ENCODE results near the gene LTA4H. TPM values are rescaled to one million over a fixed set of nuclear protein-coding genes. Genes with fewer than 3 reads are reported as not detected.

Gene LTA4H
- total and polyA plus RNA-seq, 4 donors: 45.5 to 66.8 (median 54.4) TPM

DNA sequence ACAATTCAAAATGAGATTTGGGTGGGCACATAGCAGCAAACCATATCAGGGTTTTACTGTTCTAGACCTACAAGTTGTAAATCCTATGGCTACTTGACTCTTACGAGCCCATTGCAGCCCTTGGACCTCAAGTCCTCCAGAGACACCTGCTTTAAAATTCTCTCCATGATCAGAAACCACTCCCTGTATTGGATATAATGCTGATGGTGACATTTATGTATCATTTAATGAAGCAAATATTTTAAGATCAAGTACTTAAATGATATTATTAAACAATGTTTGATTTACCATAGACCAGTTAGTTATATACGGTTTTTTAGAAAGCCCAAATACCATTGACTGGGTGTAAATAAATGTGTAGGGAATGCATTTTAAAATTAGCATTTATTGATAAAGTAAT, 68.1 kb downstream of the LTA4H start:
- 96 to 97% methylated on average over 2 of the region's 2 CpGs for WGBS, 2 donors
- no peak overlapping the region for H3K4me3 ChIP-seq (ENCODE audit: low read length in 2 of 2)
- ATAC-seq (ENCODE audit: low FRiP score) (no peak), DNase-seq (no peak)
- no peaks in the 10 kb centered on the region for H3K27me3 ChIP-seq (ENCODE audit: control insufficient read depth in 1 of 2, insufficient read depth in 2 of 2, low read length in 1 of 2)
- no peaks in the 10 kb centered on the region for H3K9me3 ChIP-seq (ENCODE audit: control insufficient read depth, low read length)
- H3K4me1 ChIP-seq (ENCODE audit: control insufficient read depth in 1 of 2, insufficient read depth in 2 of 2, low read length in 2 of 2): no peaks in the 10 kb centered on the region
- H3K27ac ChIP-seq (ENCODE audit: low read depth in 1 of 2, low read length in 2 of 2): no peak overlapping the region
- H3K36me3 ChIP-seq (ENCODE audit: control insufficient read depth in 1 of 2, insufficient read depth in 2 of 2, low read length in 1 of 2): no peaks in the 10 kb centered on the region
- intact Hi-C loops (cut with DNase I): no loop called here

GRCh38 chr12:95966287-95966870, 69.0 kb downstream of the LTA4H start:
- H3K27me3 ChIP-seq (ENCODE audit: control insufficient read depth in 1 of 2, insufficient read depth in 2 of 2, low read length in 1 of 2): no peaks in the 10 kb centered on the region
- no peaks in the 10 kb centered on the region for H3K36me3 ChIP-seq (ENCODE audit: control insufficient read depth in 1 of 2, insufficient read depth in 2 of 2, low read length in 1 of 2)
- no peaks in the 10 kb centered on the region for H3K4me1 ChIP-seq (ENCODE audit: control insufficient read depth in 1 of 2, insufficient read depth in 2 of 2, low read length in 2 of 2)
- ATAC-seq (ENCODE audit: low FRiP score) (no peak), DNase-seq (no peak)
- no peaks in the 10 kb centered on the region for H3K9me3 ChIP-seq (ENCODE audit: control insufficient read depth, low read length)
- H3K27ac ChIP-seq (ENCODE audit: low read depth in 1 of 2, low read length in 2 of 2): no peak overlapping the region
- intact Hi-C loops (cut with DNase I): no loop called here
- 62 to 68% methylated on average over 7 of the region's 7 CpGs for WGBS, 2 donors
- H3K4me3 ChIP-seq (ENCODE audit: low read length in 2 of 2): no peak overlapping the region

DNA sequence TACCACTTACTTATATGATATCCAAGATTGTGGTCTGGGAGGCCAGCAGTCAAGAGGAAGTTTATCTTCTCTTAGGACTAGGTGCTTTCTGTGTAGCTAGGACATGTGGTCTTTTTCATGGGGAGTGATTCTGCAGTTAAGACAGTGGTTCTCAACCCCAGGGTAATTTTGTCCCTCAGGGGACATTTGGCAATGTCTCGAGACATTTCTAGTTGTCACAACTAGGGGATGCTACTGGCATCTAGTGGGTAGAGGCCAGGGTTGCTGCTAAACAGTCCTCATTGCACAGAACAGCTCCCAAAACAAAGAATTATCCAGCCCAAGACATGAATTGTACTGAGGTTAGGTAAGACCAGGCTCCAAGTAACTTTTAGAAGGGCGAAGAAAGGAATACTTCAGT, 72.3 kb downstream of the LTA4H start:
- WGBS, 2 donors: 75 to 91% methylated on average over 2 of the region's 2 CpGs
- Histone ChIP-seq H3K27me3 (ENCODE audit: control insufficient read depth in 1 of 2, insufficient read depth in 2 of 2, low read length in 1 of 2) (no peaks in the 10 kb centered on the region), H3K9me3 (ENCODE audit: control insufficient read depth, low read length) (no peaks in the 10 kb centered on the region), H3K4me3 (ENCODE audit: low read length in 2 of 2) (no peak overlapping the region), H3K27ac (ENCODE audit: low read depth in 1 of 2, low read length in 2 of 2) (no peak overlapping the region), H3K36me3 (ENCODE audit: control insufficient read depth in 1 of 2, insufficient read depth in 2 of 2, low read length in 1 of 2) (no peaks in the 10 kb centered on the region), H3K4me1 (ENCODE audit: control insufficient read depth in 1 of 2, insufficient read depth in 2 of 2, low read length in 2 of 2) (no peaks in the 10 kb centered on the region)
- no peak for DNase-seq
- ATAC-seq (ENCODE audit: low FRiP score): no peak
- intact Hi-C loops (cut with DNase I): no loop called here

GRCh38 chr12:95962222-95962621, 73.2 kb downstream of the LTA4H start:
- Histone ChIP-seq H3K27ac (ENCODE audit: low read depth in 1 of 2, low read length in 2 of 2) (no peak overlapping the region), H3K36me3 (ENCODE audit: control insufficient read depth in 1 of 2, insufficient read depth in 2 of 2, low read length in 1 of 2) (no peaks in the 10 kb centered on the region), H3K27me3 (ENCODE audit: control insufficient read depth in 1 of 2, insufficient read depth in 2 of 2, low read length in 1 of 2) (no peaks in the 10 kb centered on the region), H3K4me3 (ENCODE audit: low read length in 2 of 2) (no peak overlapping the region), H3K4me1 (ENCODE audit: control insufficient read depth in 1 of 2, insufficient read depth in 2 of 2, low read length in 2 of 2) (no peaks in the 10 kb centered on the region), H3K9me3 (ENCODE audit: control insufficient read depth, low read length) (no peaks in the 10 kb centered on the region)
- intact Hi-C loops (cut with DNase I): no loop called here
- no peak for DNase-seq
- no peak for ATAC-seq (ENCODE audit: low FRiP score)
- 59 to 63% methylated on average over 7 of the region's 7 CpGs for WGBS, 2 donors

DNA sequence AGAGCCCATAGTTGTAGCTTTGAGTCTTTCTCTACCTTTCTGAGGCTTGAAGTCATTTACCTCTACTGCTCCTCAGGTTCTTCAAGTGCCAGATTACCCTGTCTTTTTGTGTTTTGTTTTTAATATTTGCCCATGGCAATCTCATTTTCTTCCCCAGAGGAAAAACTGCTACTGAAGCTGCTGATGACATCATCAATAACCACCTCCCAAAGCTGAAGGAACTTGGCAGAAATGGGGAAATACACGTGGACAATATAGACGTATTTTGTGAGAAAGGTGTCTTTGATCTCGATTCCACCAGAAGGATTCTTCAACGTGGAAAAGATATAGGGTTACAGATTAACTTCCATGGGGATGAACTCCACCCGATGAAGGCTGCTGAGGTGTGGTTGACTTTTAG, 75.1 kb downstream of the LTA4H start:
- H3K36me3 ChIP-seq (ENCODE audit: control insufficient read depth in 1 of 2, insufficient read depth in 2 of 2, low read length in 1 of 2): no peaks in the 10 kb centered on the region
- no peak for ATAC-seq (ENCODE audit: low FRiP score)
- H3K4me3 ChIP-seq (ENCODE audit: low read length in 2 of 2): no peak overlapping the region

GRCh38 chr12:95959107-95959506, 76.3 kb downstream of the LTA4H start:
- DNase-seq (no peak), ATAC-seq (ENCODE audit: low FRiP score) (no peak)
- Histone ChIP-seq H3K9me3 (ENCODE audit: control insufficient read depth, low read length) (no peaks in the 10 kb centered on the region), H3K4me1 (ENCODE audit: control insufficient read depth in 1 of 2, insufficient read depth in 2 of 2, low read length in 2 of 2) (no peaks in the 10 kb centered on the region), H3K36me3 (ENCODE audit: control insufficient read depth in 1 of 2, insufficient read depth in 2 of 2, low read length in 1 of 2) (no peaks in the 10 kb centered on the region), H3K27me3 (ENCODE audit: control insufficient read depth in 1 of 2, insufficient read depth in 2 of 2, low read length in 1 of 2) (no peaks in the 10 kb centered on the region), H3K4me3 (ENCODE audit: low read length in 2 of 2) (no peak overlapping the region), H3K27ac (ENCODE audit: low read depth in 1 of 2, low read length in 2 of 2) (no peak overlapping the region)
- intact Hi-C loops (cut with DNase I): no loop called here
- WGBS, 2 donors: 13 to 18% methylated on average over 1 of the region's 1 CpG

More for the DNA sequence above, 75.1 kb downstream of the LTA4H start:
- DNase-seq: no peak
- WGBS, 2 donors: 68 to 72% methylated on average over 5 of the region's 5 CpGs
- Histone ChIP-seq H3K9me3 (ENCODE audit: control insufficient read depth, low read length) (no peaks in the 10 kb centered on the region), H3K27ac (ENCODE audit: low read depth in 1 of 2, low read length in 2 of 2) (no peak overlapping the region), H3K4me1 (ENCODE audit: control insufficient read depth in 1 of 2, insufficient read depth in 2 of 2, low read length in 2 of 2) (no peaks in the 10 kb centered on the region), H3K27me3 (ENCODE audit: control insufficient read depth in 1 of 2, insufficient read depth in 2 of 2, low read length in 1 of 2) (no peaks in the 10 kb centered on the region)
- intact Hi-C loops (cut with DNase I): no loop called here

GRCh38 chr12:95956557-95957145, 78.7 kb downstream of the LTA4H start:
- 56% methylated on average over 27 of the region's 27 CpGs for WGBS, 2 donors
- Histone ChIP-seq H3K4me3 (ENCODE audit: low read length in 2 of 2) (no peak overlapping the region), H3K9me3 (ENCODE audit: control insufficient read depth, low read length) (no peaks in the 10 kb centered on the region)

DNA sequence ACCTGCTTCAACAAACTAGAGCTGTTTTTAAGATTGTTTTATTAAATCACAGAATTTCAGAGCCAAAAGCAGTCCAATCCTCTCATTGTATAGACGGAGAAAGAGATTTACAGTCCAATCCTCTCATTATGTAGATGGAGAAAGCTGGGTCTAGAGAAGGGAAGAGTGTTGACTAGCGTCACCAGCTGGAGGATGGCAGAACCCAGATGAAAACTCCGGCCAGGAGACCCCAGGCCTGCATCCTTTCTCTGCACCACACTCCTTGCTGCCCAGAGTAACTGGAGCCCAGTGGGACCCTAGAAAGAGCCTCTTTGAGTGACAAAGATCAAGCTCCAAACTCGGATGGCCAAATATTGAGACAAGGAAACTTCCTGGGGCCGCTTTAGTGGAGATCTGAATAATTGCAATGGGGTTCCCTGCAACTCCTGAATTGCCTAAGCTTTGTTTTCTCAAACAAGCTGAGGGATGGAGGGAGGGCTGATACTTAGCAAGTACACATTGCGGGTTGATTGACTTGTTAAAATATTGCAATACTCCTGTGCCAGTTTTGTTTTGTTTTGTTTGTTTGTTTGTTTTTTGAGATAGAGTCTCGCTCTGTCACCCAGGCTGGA, 79.7 kb downstream of the LTA4H start:
- H3K4me1 ChIP-seq (ENCODE audit: control insufficient read depth in 1 of 2, insufficient read depth in 2 of 2, low read length in 2 of 2): no peaks in the 10 kb centered on the region
- DNase-seq (no peak), ATAC-seq (ENCODE audit: low FRiP score) (no peak)
- intact Hi-C loops (cut with DNase I): no loop called here
- no peak overlapping the region for H3K27ac ChIP-seq (ENCODE audit: low read depth in 1 of 2, low read length in 2 of 2)
- H3K9me3 ChIP-seq (ENCODE audit: control insufficient read depth, low read length): no peaks in the 10 kb centered on the region
- no peaks in the 10 kb centered on the region for H3K27me3 ChIP-seq (ENCODE audit: control insufficient read depth in 1 of 2, insufficient read depth in 2 of 2, low read length in 1 of 2)
- WGBS, 2 donors: 78 to 84% methylated on average over 7 of the region's 7 CpGs
- H3K4me3 ChIP-seq (ENCODE audit: low read length in 2 of 2): no peak overlapping the region
- H3K36me3 ChIP-seq (ENCODE audit: control insufficient read depth in 1 of 2, insufficient read depth in 2 of 2, low read length in 1 of 2): no peaks in the 10 kb centered on the region

More at GRCh38 chr12:95956557-95957145, 78.7 kb downstream of the LTA4H start:
- Histone ChIP-seq H3K27ac (ENCODE audit: low read depth in 1 of 2, low read length in 2 of 2) (no peak overlapping the region), H3K4me1 (ENCODE audit: control insufficient read depth in 1 of 2, insufficient read depth in 2 of 2, low read length in 2 of 2) (no peaks in the 10 kb centered on the region), H3K36me3 (ENCODE audit: control insufficient read depth in 1 of 2, insufficient read depth in 2 of 2, low read length in 1 of 2) (no peaks in the 10 kb centered on the region), H3K27me3 (ENCODE audit: control insufficient read depth in 1 of 2, insufficient read depth in 2 of 2, low read length in 1 of 2) (no peaks in the 10 kb centered on the region)
- DNase-seq: no peak
- no peak for ATAC-seq (ENCODE audit: low FRiP score)
- intact Hi-C loops (cut with DNase I): no loop called here

DNA sequence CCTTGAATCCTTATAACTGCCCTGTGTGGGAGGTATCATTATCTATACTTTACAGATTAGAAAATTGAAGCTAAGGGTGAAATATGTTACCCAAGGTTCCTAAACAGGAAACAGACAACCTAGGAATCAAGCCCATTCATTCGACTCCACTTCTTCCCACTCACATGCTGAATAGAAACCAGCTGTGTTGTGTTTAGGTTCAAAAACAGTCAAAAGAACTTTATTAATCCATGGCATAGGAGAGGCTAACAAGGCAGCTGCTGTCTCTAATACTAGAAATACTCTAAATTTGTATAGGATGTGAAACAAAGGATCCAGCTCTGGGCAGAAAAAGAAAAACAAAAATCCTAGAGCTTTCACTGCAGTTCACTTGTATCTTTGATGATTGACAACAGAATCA, 82.4 kb downstream of the LTA4H start:
- Histone ChIP-seq H3K4me1 (ENCODE audit: control insufficient read depth in 1 of 2, insufficient read depth in 2 of 2, low read length in 2 of 2) (no peaks in the 10 kb centered on the region), H3K4me3 (ENCODE audit: low read length in 2 of 2) (no peak overlapping the region), H3K9me3 (ENCODE audit: control insufficient read depth, low read length) (peaks cover 2% of the 10 kb centered on the region), H3K36me3 (ENCODE audit: control insufficient read depth in 1 of 2, insufficient read depth in 2 of 2, low read length in 1 of 2) (no peaks in the 10 kb centered on the region), H3K27me3 (ENCODE audit: control insufficient read depth in 1 of 2, insufficient read depth in 2 of 2, low read length in 1 of 2) (no peaks in the 10 kb centered on the region), H3K27ac (ENCODE audit: low read depth in 1 of 2, low read length in 2 of 2) (no peak overlapping the region)
- DNase-seq: no peak
- intact Hi-C loops (cut with DNase I): no loop called here
- no peak for ATAC-seq (ENCODE audit: low FRiP score)
- 29 to 33% methylated on average over 1 of the region's 1 CpG for WGBS, 2 donors
